ENCODE data around the gene ITPK1. TPM values are rescaled to one million over a fixed set of nuclear protein-coding genes. Genes with fewer than 3 reads are reported as not detected.
A peak's percentile ranks its signal among the peaks of the same experiment; 100 is the strongest.

ITPK1 gene
- polyA plus RNA-seq, 4 donors, result 98.8 to 153 (median 138) TPM

GRCh38 chr14:93042968-93043940, 72.5 kb downstream of the ITPK1 start:
- H3K36me3 ChIP-seq (ENCODE audit: control insufficient read depth in 3 of 3, insufficient read depth in 2 of 3, low read depth in 1 of 3, low read length in 3 of 3), result peaks cover 0 to 52% (median 0%) of the 10 kb centered on the region in 3 donors
- H3K9me3 ChIP-seq (ENCODE audit: control insufficient read depth in 2 of 2, insufficient read depth in 1 of 2, low read depth in 1 of 2, low read length in 1 of 2), result no peaks in the 10 kb centered on the region
- 26 to 60% (median 43%) methylated on average over 13 of the region's 13 CpGs for WGBS, 3 donors
- no peaks in the 10 kb centered on the region for H3K27me3 ChIP-seq (ENCODE audit: control insufficient read depth in 3 of 3, insufficient read depth in 3 of 3, low read length in 3 of 3)
- H3K4me3 ChIP-seq (ENCODE audit: low read depth in 1 of 3, low read length in 3 of 3), result no peak overlapping the region
- DNase-seq, result peak; percentile 97 to 99
- no peak for FAIRE-seq
- peaks cover 44 to 85% (median 48%) of the 10 kb centered on the region in 3 donors for H3K4me1 ChIP-seq (ENCODE audit: control insufficient read depth in 3 of 3, insufficient read depth in 2 of 3, low read depth in 1 of 3, low read length in 2 of 3)
- H3K27ac ChIP-seq (ENCODE audit: low read depth in 1 of 3, low read length in 2 of 3), result peak overlapping the region; percentile 96 to 97 (median 97)

DNA sequence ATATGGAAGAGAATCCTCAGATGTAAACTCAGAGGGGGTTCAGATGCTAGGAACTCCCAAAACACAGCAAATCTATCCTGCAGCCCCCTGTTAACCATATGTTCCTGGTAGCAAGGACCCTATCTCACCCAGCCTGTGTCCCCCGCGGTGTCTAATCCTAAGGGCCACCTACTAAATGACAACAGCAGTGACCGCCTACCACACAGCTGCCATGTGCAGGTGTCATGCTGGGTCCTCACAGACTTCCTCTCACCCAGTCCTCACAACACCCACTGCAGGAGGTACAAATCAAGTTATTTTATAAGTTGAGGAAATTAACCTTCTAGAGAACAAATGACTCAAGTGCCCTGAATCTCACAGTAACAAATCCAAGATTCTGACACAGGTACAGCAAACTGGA, 73.9 kb downstream of the ITPK1 start:
- no peaks in the 10 kb centered on the region for H3K27me3 ChIP-seq (ENCODE audit: control insufficient read depth in 3 of 3, insufficient read depth in 3 of 3, low read length in 3 of 3)
- FAIRE-seq (no peak), DNase-seq (no peak)
- H3K36me3 ChIP-seq (ENCODE audit: control insufficient read depth in 3 of 3, insufficient read depth in 2 of 3, low read depth in 1 of 3, low read length in 3 of 3), result peaks cover 0 to 49% (median 0%) of the 10 kb centered on the region in 3 donors
- peak overlapping the region; percentile 73 to 97 (median 95) for H3K27ac ChIP-seq (ENCODE audit: low read depth in 1 of 3, low read length in 2 of 3)
- no peak overlapping the region for H3K4me3 ChIP-seq (ENCODE audit: low read depth in 1 of 3, low read length in 3 of 3)
- peaks cover 34 to 81% (median 40%) of the 10 kb centered on the region in 3 donors for H3K4me1 ChIP-seq (ENCODE audit: control insufficient read depth in 3 of 3, insufficient read depth in 2 of 3, low read depth in 1 of 3, low read length in 2 of 3)
- no peaks in the 10 kb centered on the region for H3K9me3 ChIP-seq (ENCODE audit: control insufficient read depth in 2 of 2, insufficient read depth in 1 of 2, low read depth in 1 of 2, low read length in 1 of 2)
- 90 to 95% (median 93%) methylated on average over 3 of the region's 3 CpGs for WGBS, 3 donors

GRCh38 chr14:93040982-93041381, 74.7 kb downstream of the ITPK1 start:
- peaks cover 0 to 56% (median 0%) of the 10 kb centered on the region in 3 donors for H3K36me3 ChIP-seq (ENCODE audit: control insufficient read depth in 3 of 3, insufficient read depth in 2 of 3, low read depth in 1 of 3, low read length in 3 of 3)
- FAIRE-seq, result no peak
- no peak for DNase-seq
- no peaks in the 10 kb centered on the region for H3K9me3 ChIP-seq (ENCODE audit: control insufficient read depth in 2 of 2, insufficient read depth in 1 of 2, low read depth in 1 of 2, low read length in 1 of 2)
- peak overlapping the region; percentile 73 to 84 (median 73) for H3K27ac ChIP-seq (ENCODE audit: low read depth in 1 of 3, low read length in 2 of 3)
- H3K4me3 ChIP-seq (ENCODE audit: low read depth in 1 of 3, low read length in 3 of 3), result no peak overlapping the region
- no peaks in the 10 kb centered on the region for H3K27me3 ChIP-seq (ENCODE audit: control insufficient read depth in 3 of 3, insufficient read depth in 3 of 3, low read length in 3 of 3)
- 79 to 86% (median 86%) methylated on average over 5 of the region's 5 CpGs for WGBS, 3 donors
- peaks cover 33 to 83% (median 37%) of the 10 kb centered on the region in 3 donors for H3K4me1 ChIP-seq (ENCODE audit: control insufficient read depth in 3 of 3, insufficient read depth in 2 of 3, low read depth in 1 of 3, low read length in 2 of 3)

DNA sequence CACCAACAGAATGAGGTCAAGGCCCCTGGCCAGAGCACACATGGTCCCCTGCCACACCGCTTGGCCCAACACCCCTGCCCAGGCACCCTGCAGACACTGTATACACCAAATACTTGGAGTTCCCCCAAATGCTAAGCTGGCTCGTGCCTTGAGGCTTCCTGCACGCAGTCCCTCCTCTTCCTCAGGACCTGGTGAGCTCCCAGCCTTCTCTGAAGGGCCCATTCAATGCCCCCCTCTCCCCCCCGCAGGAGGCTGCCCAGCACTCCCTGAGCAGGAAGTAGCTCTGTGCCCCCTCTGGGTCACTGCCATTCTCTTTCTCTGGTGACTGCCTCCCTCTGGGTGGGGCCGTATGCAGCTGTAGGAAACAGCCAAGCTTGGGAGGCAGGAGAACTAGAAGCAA, 75.3 kb downstream of the ITPK1 start:
- 51 to 60% (median 52%) methylated on average over 5 of the region's 5 CpGs for WGBS, 3 donors

GRCh38 chr14:93039649-93040315, 75.9 kb downstream of the ITPK1 start:
- Histone ChIP-seq H3K36me3 (ENCODE audit: control insufficient read depth in 3 of 3, insufficient read depth in 2 of 3, low read depth in 1 of 3, low read length in 3 of 3) (peaks cover 0 to 55% (median 0%) of the 10 kb centered on the region in 3 donors), H3K27me3 (ENCODE audit: control insufficient read depth in 3 of 3, insufficient read depth in 3 of 3, low read length in 3 of 3) (no peaks in the 10 kb centered on the region), H3K4me1 (ENCODE audit: control insufficient read depth in 3 of 3, insufficient read depth in 2 of 3, low read depth in 1 of 3, low read length in 2 of 3) (peaks cover 26 to 82% (median 29%) of the 10 kb centered on the region in 3 donors), H3K4me3 (ENCODE audit: low read depth in 1 of 3, low read length in 3 of 3) (no peak overlapping the region), H3K9me3 (ENCODE audit: control insufficient read depth in 2 of 2, insufficient read depth in 1 of 2, low read depth in 1 of 2, low read length in 1 of 2) (no peaks in the 10 kb centered on the region), H3K27ac (ENCODE audit: low read depth in 1 of 3, low read length in 2 of 3) (peak overlapping the region; percentile 73 to 84 (median 73))
- DNase-seq, result peak; percentile 43 to 70
- FAIRE-seq, result no peak
- 67 to 74% (median 73%) methylated on average over 11 of the region's 11 CpGs for WGBS, 3 donors

More for the DNA sequence above, 75.3 kb downstream of the ITPK1 start:
- DNase-seq (peak; percentile 56 to 65), FAIRE-seq (no peak)
- peaks cover 30 to 83% (median 33%) of the 10 kb centered on the region in 3 donors for H3K4me1 ChIP-seq (ENCODE audit: control insufficient read depth in 3 of 3, insufficient read depth in 2 of 3, low read depth in 1 of 3, low read length in 2 of 3)
- peaks cover 0 to 58% (median 0%) of the 10 kb centered on the region in 3 donors for H3K36me3 ChIP-seq (ENCODE audit: control insufficient read depth in 3 of 3, insufficient read depth in 2 of 3, low read depth in 1 of 3, low read length in 3 of 3)
- H3K27me3 ChIP-seq (ENCODE audit: control insufficient read depth in 3 of 3, insufficient read depth in 3 of 3, low read length in 3 of 3), result no peaks in the 10 kb centered on the region
- no peak overlapping the region for H3K4me3 ChIP-seq (ENCODE audit: low read depth in 1 of 3, low read length in 3 of 3)
- H3K9me3 ChIP-seq (ENCODE audit: control insufficient read depth in 2 of 2, insufficient read depth in 1 of 2, low read depth in 1 of 2, low read length in 1 of 2), result no peaks in the 10 kb centered on the region
- H3K27ac ChIP-seq (ENCODE audit: low read depth in 1 of 3, low read length in 2 of 3), result peak overlapping the region; percentile 73 to 84 (median 73)

GRCh38 chr14:93037351-93037750, 78.4 kb downstream of the ITPK1 start:
- FAIRE-seq, result no peak
- 44 to 60% (median 55%) methylated on average over 6 of the region's 6 CpGs for WGBS, 3 donors
- no peaks in the 10 kb centered on the region for H3K27me3 ChIP-seq (ENCODE audit: control insufficient read depth in 3 of 3, insufficient read depth in 3 of 3, low read length in 3 of 3)
- H3K4me3 ChIP-seq (ENCODE audit: low read depth in 1 of 3, low read length in 3 of 3), result no peak overlapping the region
- peaks cover 23 to 86% (median 35%) of the 10 kb centered on the region in 3 donors for H3K4me1 ChIP-seq (ENCODE audit: control insufficient read depth in 3 of 3, insufficient read depth in 2 of 3, low read depth in 1 of 3, low read length in 2 of 3)
- peak overlapping the region; percentile 55 to 82 (median 58) for H3K27ac ChIP-seq (ENCODE audit: low read depth in 1 of 3, low read length in 2 of 3)
- peak; percentile 45 to 65 for DNase-seq
- H3K9me3 ChIP-seq (ENCODE audit: control insufficient read depth in 2 of 2, insufficient read depth in 1 of 2, low read depth in 1 of 2, low read length in 1 of 2), result no peaks in the 10 kb centered on the region
- H3K36me3 ChIP-seq (ENCODE audit: control insufficient read depth in 3 of 3, insufficient read depth in 2 of 3, low read depth in 1 of 3, low read length in 3 of 3), result peaks cover 0 to 57% (median 0%) of the 10 kb centered on the region in 3 donors

GRCh38 chr14:93036652-93037345, 78.9 kb downstream of the ITPK1 start:
- Histone ChIP-seq H3K4me1 (ENCODE audit: control insufficient read depth in 3 of 3, insufficient read depth in 2 of 3, low read depth in 1 of 3, low read length in 2 of 3) (peaks cover 24 to 85% (median 31%) of the 10 kb centered on the region in 3 donors), H3K9me3 (ENCODE audit: control insufficient read depth in 2 of 2, insufficient read depth in 1 of 2, low read depth in 1 of 2, low read length in 1 of 2) (no peaks in the 10 kb centered on the region), H3K36me3 (ENCODE audit: control insufficient read depth in 3 of 3, insufficient read depth in 2 of 3, low read depth in 1 of 3, low read length in 3 of 3) (peaks cover 0 to 54% (median 0%) of the 10 kb centered on the region in 3 donors), H3K27me3 (ENCODE audit: control insufficient read depth in 3 of 3, insufficient read depth in 3 of 3, low read length in 3 of 3) (no peaks in the 10 kb centered on the region), H3K4me3 (ENCODE audit: low read depth in 1 of 3, low read length in 3 of 3) (no peak overlapping the region), H3K27ac (ENCODE audit: low read depth in 1 of 3, low read length in 2 of 3) (peak overlapping the region; percentile 55 to 82 (median 58))
- FAIRE-seq (no peak), DNase-seq (no peak)
- 67 to 76% (median 72%) methylated on average over 12 of the region's 12 CpGs for WGBS, 3 donors

Data from small intestine (tissue), 7 donors.